Chondrocyte (in vitro differentiated cells): ENCODE results near the gene RAB17. TPM values are rescaled to one million over a fixed set of nuclear protein-coding genes. Genes with fewer than 3 reads are reported as not detected.

Experiments used
- DNase-seq: peaks from one replicate; pipeline ENCODE4 v3.0.0; 2021; ENCODE audit warnings: mixed read lengths, low spot score
- H3K27ac Mint-ChIP-seq: one replicate; pipeline ENCODE4 v1.8.0; 2021; ENCODE audit warnings: mild to moderate bottlenecking, moderate library complexity, mixed read lengths; ENCODE audit not compliant: unreplicated experiment
- H3K27me3 Mint-ChIP-seq: 2 replicates; pipeline ENCODE4 v1.8.0; 2021; ENCODE audit warnings: low read depth, mixed read lengths
- H3K36me3 Mint-ChIP-seq: 2 replicates; pipeline ENCODE4 v1.8.0; 2021; ENCODE audit warnings: low read depth, mixed read lengths
- H3K4me1 Mint-ChIP-seq: 2 replicates; pipeline ENCODE4 v1.8.0; 2021; ENCODE audit warnings: low read depth, mild to moderate bottlenecking, mixed read lengths
- H3K4me3 Mint-ChIP-seq: one replicate; pipeline ENCODE4 v1.8.0; 2021; ENCODE audit warnings: mild to moderate bottlenecking, moderate library complexity, mixed read lengths; ENCODE audit not compliant: unreplicated experiment
- H3K9me3 Mint-ChIP-seq: 2 replicates; pipeline ENCODE4 v1.8.0; 2021; ENCODE audit warnings: low read depth, mixed read lengths
- total RNA-seq: library from RNA; stranded (reverse); gene quantifications from 3 replicates; pipeline ENCODE4 v1.2.1, GENCODE V29; 2021
- TF ChIP-seq, protein P1 (sequence below): fragments of 200-600 bp; sonication (generic); IDR thresholded peaks from 2 replicates; pipeline ENCODE4 v1.5.0; 2021; ENCODE audit warnings: antibody characterized with exemption, mild to moderate bottlenecking, moderate library complexity

RAB17 gene
- total RNA-seq, 1 donor from 2014 or later = 0.25 TPM

DNA sequence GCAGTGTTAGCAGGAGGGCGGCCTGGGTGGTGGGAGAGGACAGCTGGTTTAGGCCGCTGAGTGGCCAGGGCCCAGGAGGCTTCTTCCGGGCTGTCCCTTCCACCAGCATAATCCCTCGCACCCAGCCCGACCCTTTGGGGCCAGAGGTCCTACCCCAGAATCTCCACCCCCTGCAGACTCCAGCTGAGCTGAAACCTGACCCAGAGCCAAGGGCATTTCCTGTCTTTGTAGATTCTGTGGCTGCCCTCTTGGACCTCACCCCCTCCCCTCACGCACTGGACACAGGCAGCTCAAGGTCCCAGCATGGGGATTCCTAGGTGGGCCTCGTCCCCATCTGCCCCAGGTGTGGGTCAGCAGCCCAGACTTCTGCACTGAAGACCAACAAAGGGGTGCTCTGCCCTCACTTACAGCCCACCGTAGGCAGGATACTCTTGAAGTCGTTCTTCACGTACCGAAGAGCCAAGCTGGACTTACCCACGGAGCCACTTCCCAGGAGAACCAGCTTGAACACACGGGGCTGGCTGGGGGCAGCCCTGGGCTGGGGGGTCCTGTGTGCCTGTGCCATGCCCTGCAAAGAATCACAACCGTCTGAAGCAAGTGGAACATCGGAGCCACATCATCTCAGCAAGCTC is 4.8 kb downstream of the RAB17 start:
- Mint-ChIP-seq H3K9me3 (no peaks in the 10 kb centered on the region), H3K27ac (no peak overlapping the region), H3K4me3 (no peak overlapping the region), H3K27me3 (no peaks in the 10 kb centered on the region), H3K4me1 (peaks cover 21% of the 10 kb centered on the region), H3K36me3 (no peaks in the 10 kb centered on the region)
- peak; percentile 53 for DNase-seq
- TF ChIP-seq, protein P1, sequence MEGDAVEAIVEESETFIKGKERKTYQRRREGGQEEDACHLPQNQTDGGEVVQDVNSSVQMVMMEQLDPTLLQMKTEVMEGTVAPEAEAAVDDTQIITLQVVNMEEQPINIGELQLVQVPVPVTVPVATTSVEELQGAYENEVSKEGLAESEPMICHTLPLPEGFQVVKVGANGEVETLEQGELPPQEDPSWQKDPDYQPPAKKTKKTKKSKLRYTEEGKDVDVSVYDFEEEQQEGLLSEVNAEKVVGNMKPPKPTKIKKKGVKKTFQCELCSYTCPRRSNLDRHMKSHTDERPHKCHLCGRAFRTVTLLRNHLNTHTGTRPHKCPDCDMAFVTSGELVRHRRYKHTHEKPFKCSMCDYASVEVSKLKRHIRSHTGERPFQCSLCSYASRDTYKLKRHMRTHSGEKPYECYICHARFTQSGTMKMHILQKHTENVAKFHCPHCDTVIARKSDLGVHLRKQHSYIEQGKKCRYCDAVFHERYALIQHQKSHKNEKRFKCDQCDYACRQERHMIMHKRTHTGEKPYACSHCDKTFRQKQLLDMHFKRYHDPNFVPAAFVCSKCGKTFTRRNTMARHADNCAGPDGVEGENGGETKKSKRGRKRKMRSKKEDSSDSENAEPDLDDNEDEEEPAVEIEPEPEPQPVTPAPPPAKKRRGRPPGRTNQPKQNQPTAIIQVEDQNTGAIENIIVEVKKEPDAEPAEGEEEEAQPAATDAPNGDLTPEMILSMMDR = no peak

DNA sequence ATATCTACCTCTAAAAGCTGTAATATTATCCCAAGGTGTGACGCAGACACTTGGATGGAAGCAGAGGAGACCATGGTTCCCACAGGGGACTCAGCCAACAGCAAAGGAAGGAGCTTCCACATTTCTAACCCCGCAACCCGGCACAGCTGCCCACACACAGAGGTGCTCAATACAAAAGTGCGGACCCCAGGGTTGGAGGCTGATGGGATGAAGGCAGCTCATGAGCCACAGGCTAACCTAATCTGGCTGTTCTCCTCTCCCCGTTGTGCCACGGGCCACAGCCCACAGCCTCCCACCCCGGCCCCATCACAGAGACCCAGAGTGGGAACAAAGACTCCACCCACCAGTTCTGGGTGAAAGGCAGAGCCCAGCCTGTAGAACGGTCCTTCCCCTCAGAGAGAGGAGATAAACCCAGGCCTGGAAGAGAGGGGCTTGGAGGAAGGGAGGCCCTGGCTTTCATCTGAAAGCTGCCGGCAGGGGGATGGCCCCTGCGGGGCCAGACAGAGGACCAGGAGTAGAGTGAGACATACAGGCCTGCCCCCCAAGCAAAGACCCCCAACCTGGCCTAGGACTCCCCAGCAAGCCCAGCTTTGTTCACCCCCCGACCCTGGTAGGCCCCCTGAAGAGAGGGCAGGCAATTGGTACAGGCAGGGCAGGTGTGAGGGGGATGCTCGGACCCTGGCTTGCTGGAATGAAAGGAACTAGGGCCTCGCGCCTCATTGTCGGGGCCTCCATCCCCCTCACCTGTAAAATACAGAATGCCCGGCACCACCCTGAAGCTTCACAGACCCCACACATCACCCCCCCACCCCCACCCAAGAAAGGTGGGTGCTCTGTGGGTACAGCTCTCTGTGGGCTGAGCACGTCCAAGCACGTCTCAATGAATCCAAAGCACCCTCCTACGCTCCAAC is 6.9 kb downstream of the RAB17 start:
- no peaks in the 10 kb centered on the region for H3K9me3 Mint-ChIP-seq
- DNase-seq = no peak

DNA sequence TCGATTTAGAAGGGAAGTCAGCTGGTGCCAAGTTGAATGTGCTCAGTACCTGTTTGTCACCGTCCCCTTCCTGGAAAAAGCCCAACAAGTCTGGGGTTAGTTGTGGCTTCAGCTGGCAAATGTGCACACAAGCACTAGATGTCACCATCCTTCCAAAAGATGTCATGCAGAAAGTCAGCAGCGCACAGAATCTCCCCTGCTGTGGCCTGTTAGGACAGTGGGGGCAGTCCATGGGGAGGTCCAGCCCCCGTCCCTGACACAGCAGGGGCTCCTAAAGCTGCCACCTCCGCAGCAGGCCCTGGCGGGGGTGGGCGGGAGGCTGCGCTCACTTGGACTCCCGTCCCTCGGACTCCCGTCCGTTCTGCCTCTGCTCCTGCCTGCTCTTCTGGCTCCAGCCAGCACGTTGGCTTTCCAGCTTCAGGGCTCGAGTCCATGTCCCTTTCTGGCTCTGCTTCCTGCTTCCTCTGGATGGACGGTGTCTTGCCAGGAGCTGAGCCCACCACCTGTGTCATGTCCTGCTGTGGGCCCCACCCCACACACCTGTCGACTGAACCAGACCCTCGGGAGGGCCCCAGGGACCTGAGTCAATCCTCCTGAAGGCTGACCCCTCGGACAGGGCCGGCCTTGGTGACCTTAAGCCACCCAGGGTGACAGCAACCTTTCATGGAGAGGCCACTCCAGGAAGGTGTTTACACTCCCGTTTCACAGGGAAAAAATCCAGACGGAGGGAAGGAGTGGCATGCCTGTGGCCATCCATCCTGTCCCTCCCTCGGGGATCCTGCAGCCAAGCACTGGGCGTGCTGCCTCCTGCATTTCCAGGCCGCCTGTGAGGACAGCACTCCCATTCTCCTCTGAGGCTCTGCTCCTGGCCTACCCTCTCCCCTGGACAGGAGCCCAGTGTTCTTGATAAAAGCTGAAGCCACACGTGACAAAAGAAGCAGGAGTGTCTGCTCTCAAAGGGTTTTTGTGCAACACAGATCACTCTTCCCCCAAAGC is 8.5 kb downstream of the RAB17 start:
- H3K4me3 Mint-ChIP-seq = peak overlapping the region; percentile 54
- DNase-seq = no peak
- no peaks in the 10 kb centered on the region for H3K36me3 Mint-ChIP-seq
- H3K27ac Mint-ChIP-seq = peak overlapping the region; percentile 9
- H3K27me3 Mint-ChIP-seq = no peaks in the 10 kb centered on the region
- TF ChIP-seq, protein P1 = peak; percentile 96
- H3K4me1 Mint-ChIP-seq = peaks cover 13% of the 10 kb centered on the region
- no peaks in the 10 kb centered on the region for H3K9me3 Mint-ChIP-seq

More for the DNA sequence above, 6.9 kb downstream of the RAB17 start:
- no peak overlapping the region for H3K4me3 Mint-ChIP-seq
- TF ChIP-seq, protein P1 = no peak
- H3K36me3 Mint-ChIP-seq = no peaks in the 10 kb centered on the region
- H3K4me1 Mint-ChIP-seq = peaks cover 13% of the 10 kb centered on the region
- H3K27me3 Mint-ChIP-seq = no peaks in the 10 kb centered on the region
- H3K27ac Mint-ChIP-seq = no peak overlapping the region

DNA sequence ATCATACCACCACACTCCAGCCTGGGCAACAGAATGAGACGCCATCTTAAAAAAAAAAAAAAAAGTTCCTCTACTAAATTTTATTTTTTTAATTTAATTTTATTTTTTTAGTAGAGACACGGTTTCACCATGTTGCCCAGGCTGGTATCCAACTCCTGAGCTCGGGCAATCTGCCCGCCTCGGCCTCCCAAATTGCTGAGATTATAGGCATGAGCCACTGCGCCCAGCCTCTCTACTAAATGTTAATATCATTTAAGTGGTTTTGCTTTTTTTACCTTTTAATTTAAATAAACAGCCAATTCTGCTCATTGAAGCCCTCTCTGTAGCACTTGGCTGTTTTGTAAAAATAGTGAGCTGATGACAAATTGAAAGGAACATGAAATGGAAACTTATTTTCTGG is 9.2 kb downstream of the RAB17 start:
- no peaks in the 10 kb centered on the region for H3K36me3 Mint-ChIP-seq
- no peak overlapping the region for H3K4me3 Mint-ChIP-seq

More for the DNA sequence above, 9.2 kb downstream of the RAB17 start:
- no peak for DNase-seq
- TF ChIP-seq, protein P1 = no peak
- Mint-ChIP-seq H3K27me3 (peaks cover 2% of the 10 kb centered on the region), H3K4me1 (peaks cover 13% of the 10 kb centered on the region), H3K9me3 (no peaks in the 10 kb centered on the region), H3K27ac (peak overlapping the region; percentile 9)
